H4 (cell line): ENCODE measurements around the gene ZNF513. TPM values are rescaled to one million over a fixed set of nuclear protein-coding genes. Genes with fewer than 3 reads are reported as not detected.

Experiments
- DNase-seq: peaks from one replicate; pipeline ENCODE4 v3.0.0-alpha.2; 2015; ENCODE audit warnings: low spot score
- total RNA-seq: library from RNA; depleted of rRNA; stranded (reverse); fragments of >200 nt; shearing (Covaris generic); gene quantifications from 2 replicates; pipeline ENCODE4 v1.2.3, GENCODE V29; 2014

ZNF513 gene
- total RNA-seq, 1 experiment from 2014 or later, result 2.8 TPM

DNA sequence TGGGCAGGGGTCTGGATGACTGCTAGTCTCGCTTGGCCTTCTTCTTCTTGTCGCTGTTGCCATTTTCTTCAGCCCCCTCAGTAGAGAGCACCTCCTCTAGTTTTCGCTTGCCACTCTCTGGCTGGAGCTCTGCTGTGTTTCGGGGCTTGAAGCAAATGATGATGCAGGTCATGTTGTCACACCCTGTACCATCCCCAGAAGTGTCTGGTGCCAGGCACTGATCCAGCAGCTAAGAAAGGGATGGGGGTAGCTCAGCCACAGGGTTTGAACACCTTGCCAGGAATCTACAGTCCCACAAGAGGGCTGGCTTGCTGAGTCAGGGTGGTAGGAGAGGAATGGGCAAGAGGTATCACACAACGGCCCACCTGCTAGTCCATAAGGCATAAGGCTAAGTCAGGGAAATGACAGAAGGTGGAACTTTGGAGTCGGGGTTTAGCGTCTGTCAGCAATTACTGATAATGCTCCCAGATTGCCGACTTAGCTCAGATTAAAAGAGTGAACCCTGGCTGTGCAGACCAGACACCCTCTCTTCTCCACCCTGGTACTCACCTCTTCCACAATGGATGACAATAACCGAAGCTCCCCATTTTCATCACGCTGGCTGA is 1.1 kb upstream of the ZNF513 start:
- DNase-seq, result no peak

DNA sequence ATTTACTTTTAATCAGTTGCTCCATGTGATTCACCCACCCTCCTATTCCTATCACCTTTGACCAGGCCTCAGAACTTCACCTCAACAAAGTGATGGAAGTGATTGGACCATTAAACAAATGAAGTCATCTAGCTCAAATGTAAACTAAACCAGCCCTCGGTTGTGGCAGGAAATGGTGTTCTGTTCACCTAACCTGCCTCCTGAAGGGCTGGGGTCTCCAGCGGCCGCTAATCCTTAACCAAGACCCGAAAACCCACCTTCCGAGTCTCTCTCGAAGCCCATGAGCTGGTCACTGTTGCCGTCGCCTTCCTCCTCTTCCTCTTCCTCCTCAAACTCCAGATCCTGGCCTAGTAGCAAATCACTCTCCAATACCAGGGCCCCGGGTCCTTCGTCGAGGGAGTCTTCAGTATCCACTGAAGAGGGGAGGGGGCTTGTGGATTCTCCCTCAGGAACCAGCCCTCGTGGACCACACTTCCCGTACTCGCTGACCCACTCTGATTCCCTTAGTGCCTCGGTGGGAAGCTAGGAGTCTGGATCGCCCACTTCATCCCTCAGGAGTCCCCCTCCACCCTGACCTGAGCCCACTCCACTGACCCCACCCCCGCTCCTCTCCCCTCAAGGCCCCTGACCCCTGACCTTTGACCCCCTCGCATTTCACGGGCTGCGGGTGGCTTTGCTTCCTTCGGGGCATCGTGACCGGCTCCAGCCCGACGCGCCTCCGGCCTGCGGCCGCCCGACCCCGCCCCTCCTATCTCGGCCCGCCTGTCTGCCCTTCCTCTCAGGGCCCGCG is 503 bp downstream of the ZNF513 start:
- peak; percentile 39 for DNase-seq

DNA sequence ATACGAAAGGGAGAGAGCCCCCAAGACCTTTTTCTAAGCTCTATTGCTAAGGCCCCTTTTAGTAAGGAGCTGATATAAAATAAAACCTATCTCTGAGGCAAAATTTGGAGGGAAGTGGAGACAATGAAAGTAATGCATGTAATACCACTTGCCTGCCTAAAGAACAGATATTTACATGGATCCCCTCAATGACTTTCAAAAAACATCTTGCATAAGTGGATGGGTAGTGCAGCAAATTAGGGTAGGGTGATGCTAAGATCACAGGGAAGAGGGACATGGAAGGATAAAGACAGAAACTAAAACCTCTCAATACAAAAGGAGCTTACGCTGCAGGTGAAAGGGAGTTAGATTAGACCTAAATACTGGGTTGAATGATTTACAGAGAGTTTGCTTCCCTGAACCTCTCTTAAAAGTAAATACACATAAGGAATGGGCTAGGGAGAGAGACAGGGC is 1.1 kb downstream of the ZNF513 start:
- no peak for DNase-seq

DNA sequence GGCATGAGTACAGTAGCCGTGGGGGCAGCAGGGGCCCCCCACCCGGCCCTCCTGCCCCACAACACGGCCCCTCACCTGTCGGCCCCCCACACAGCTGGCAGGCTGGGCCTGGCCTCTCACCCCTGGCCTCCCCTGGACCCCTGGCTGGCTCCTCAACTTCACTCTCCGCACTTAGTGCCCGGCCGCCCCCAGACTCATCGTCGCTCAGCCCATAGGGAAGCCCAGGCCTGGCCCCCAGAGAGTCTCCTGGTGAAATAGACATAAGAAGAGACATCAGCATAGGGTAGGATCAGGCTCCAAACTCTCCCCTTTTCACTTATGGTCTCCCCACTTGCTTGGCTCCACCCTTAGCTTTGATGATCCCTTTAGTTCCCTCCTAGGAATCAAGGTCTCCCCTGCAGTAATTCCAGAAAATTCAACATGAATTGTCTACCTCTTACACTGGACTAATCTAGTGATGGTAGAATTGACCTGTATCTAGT is 1.7 kb downstream of the ZNF513 start:
- no peak for DNase-seq

DNA sequence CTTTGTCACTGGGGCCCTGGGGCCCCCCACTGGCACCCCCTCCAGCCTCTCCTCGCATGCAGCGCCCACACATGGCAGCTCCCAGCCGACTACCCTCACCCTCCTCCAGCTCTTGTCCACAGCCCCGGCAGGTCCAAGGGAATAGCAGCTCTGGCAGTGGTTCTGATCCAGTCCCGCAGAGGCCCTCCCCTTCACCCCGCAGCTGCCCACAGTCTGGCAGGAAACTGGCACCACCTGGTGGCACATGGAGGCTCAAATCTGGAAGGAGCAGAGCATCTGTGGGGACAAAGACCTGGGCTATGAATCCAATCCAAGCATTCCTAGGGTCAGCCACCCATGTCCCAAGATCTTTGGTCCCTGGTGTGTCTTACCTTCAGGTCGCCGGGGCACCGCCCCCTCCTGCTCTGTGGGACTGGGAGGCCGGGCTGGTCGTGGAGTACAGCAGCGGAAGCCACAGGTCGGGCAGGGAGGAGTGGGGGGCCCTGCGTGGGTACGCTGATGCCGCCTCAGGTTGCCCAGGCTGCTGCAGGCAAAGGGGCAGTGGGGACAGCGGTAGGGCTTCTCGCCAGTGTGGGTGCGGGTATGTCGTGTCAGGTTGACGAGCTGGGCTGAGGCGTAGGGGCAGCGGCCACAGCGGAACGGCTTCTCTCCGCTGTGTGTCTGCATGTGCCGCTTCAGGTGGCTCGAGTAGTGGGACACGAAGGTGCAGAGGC is 2.3 kb downstream of the ZNF513 start:
- no peak for DNase-seq

DNA sequence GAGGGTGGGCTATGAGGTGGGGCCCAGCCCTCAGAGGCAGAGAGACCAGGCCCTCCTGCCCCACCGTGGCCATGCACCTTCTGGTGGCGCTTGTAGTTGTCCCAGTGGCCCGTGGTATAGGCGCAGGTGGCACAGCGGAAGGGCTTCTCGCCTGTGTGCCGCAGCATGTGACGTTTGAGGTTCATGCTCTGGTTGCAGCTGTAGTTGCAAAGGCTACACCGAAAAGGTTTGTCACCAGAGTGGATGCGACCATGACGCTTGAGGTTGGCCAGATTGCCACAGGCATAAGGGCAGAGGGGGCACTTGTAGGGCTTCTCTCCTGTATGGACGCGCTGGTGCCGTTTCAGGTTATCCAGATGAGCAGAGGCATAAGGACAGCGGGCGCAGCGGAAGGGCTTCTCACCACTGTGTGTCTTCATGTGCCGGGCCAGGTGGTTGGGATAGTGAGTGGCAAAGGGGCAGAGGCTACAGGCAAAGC is 2.9 kb downstream of the ZNF513 start:
- DNase-seq, result no peak

DNA sequence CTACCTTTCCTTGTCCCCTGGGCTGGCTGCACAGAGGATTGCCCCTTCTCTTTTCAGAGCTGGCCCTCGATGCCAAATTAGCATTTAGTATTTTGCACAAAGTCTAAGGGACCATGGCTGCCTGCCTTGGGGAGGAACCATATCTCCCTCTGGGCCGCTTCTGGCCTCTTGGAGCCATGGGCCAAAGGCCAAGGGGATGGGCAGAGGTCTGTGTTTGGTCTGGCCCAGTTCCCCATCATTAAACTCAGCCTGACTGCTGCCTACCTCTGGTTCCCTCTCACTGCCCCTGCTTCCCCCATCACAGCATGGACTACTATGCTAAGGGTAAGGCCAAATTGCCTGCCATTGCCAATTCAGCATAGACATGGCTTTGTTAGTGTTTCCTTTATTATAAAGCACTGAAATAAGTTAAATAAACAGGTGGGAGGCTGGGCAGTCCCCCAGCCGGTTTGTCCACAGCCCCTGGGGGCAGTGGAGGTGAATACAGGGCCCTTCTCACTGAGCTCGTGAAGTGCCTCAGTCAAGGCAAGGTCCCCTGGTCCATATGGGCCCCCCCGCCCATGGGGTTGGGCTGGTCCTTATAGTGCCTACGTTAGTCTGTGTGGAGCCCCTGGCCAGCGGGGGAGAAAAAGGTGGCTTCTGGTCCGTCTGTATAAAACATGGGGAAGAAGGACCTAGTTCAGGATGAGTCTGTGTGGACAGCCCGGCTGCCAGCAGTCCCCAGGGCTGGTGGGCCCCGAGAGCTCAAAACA is 3.5 kb downstream of the ZNF513 start:
- DNase-seq, result no peak

DNA sequence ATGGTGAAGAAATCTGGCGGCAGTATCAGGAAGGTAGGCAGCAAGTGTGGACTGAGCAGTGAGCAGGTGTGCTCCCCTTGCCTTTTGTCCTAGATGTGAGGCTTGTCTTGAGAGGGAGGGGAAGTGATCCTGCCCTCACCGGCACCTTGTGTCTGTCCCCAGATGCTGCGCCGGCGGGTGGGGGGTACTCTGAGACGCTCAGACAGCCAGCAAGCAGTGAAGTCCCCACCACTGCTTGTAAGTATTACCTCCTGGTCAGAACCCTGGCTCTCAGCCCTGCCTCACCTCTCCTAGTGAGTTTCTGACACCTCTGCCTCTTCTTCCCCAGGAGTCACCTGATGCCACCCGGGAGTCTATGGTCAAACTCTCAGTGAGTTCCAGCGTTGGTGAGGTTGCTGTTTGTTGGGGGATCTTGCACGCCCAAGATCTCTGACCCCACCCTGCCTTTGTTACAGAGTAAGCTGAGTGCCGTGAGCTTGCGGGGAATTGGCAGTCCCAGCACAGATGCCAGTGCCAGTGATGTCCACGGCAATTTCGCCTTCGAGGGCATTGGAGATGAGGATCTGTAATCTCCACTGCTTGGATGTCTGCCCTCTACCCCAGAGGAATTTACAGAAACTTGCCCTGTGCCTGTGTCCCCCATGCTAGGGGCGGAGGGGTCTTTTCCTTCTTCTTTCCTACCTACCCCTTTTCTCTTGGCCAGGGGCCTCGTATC is 4.2 kb downstream of the ZNF513 start:
- no peak for DNase-seq

DNA sequence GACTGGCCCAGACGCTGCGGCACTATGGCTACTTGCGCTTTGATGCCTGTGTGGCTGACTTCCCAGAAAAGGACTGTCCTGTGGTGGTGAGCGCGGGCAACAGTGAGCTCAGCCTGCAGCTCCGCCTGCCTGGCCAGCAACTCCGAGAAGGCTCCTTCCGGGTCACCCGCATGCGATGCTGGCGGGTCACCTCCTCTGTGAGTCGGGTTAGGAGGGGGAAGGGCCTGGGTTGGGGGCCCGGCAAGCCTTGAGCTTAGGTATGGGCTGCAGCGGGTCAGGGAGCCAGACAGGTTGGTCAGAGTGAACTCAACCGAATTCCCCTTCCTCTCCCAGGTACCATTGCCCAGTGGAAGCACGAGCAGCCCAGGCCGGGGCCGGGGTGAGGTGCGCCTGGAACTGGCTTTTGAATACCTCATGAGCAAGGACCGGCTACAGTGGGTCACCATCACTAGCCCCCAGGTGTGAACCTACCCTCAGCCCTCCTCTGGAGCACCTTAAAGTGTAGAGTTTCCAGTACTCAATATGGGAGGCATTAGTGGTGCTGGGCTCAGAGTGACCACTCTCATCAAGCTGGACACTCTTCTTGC is 4.9 kb downstream of the ZNF513 start:
- DNase-seq, result no peak

DNA sequence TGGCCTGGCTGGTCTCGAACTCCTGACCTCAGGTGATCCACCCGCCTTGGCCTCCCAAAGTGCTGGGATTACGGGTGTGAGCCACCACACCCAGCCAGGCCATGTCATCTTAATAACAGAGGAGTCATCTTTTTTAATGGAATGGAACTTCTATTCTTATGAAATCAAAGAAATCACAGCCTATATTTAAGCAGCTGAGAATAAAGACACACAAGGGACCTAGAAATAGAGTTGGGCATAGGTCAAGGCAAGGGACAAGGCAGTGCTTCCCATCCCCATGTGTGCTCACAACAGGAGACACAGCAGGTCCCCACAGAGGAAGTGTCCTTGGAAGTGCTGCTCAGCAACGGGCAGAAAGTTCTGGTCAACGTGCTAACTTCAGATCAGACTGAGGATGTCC is 7.0 kb downstream of the ZNF513 start:
- DNase-seq, result no peak

DNA sequence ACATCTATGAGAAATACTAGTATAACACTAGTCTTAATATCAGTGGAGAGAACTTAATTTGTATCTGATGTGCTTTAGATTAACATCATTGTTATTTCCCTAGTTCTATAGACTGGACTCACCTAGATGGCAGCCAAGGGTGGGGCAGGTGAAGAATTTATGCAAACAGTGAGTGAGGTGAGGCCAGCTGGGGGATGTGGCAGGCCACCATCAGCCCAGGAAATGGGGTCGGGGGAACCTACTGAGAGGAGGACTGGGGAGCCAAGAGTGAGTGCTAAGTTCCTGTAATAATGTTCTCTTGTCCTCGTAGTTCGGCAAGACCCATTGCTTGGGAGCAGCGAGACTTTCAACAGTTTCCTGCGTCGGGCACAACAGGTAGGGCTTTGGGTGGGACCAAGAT is 7.6 kb downstream of the ZNF513 start:
- no peak for DNase-seq

DNA sequence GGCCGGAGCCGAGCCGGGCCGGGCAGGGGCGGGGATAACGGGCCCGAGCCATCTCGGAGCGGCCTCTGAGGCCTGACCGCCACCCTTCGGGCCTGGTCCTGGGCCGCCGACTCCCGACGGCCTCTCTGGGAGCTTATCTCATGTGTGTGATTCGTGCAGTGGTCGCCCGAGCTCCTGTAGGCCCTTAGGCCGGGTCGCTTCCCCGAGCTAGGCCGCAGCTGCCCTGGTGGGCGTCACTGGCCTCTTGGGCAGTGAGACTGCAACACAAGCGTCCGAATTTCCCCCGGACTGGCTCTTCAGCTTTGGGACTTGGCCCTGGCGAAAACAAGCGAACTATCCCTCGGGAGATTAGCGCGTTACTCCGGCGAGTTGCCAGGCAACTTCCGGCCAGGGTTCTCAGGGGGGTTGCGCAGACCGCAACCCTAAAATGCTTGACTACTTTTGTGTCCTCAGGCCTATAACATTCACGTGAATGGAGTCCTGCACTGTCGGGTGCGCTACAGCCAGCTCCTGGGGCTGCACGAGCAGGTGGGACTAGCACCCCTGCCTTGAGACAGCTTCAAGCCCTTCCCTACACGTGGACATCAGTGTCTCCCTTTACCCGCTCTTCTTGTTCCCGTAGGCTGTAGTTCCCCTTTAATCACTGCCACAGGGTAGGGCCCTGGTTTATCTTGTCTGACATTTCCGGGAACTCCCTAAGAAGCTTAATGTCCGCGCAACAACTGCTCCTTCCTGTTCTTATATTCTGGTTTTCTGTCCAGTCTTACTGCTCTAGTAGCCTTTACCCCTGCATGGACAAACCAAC is 9.5 kb downstream of the ZNF513 start:
- DNase-seq, result no peak

DNA sequence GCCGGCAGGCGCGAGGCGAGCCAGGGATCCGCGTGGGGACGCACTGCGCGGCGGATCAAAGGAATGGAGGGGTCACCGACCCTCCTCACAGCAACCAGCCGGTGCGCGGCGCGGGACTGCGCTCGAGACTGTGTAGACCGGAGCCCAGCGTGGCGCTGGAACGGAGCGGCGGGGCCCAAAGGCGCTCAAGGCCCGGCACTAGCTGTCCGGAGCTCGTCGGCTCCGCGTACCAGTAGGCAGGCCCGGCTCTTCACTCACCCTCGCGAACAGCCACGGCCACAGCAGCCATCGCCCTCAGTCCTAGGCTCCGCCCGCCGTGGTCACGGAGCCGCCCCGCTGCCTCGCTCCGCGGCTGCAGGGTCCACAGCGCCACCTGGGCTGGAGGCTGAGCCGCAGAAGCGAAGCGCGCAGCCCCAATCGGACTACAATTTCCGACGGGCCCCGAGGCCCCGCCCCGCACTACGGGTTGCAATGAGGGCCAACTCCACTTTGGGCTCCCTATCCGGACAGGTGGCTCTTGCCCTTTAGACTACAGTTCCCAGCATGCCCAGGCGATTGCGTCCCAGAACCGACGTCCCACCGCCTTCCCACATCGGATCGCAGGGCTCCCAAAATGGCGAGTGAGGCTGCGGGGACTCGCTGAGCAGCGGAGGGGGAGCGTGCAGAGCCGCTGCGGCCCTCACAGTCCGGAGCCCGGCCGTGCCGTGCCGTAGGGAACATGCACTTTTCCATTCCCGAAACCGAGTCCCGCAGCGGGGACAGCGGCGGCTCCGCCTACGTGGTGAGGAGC is 10.3 kb downstream of the ZNF513 start, which contains the start of the genes EIF2B4 and SNX17:
Gene EIF2B4, minus strand, starts transcription at position 313 of the 790 bp plus-strand sequence. Its CDS starts 24 bp downstream, at position 289.
Gene SNX17, plus strand, starts transcription at position 591 of the 790 bp plus-strand sequence. Its CDS starts 128 bp downstream, at position 719.
- peak; percentile 95 for DNase-seq

DNA sequence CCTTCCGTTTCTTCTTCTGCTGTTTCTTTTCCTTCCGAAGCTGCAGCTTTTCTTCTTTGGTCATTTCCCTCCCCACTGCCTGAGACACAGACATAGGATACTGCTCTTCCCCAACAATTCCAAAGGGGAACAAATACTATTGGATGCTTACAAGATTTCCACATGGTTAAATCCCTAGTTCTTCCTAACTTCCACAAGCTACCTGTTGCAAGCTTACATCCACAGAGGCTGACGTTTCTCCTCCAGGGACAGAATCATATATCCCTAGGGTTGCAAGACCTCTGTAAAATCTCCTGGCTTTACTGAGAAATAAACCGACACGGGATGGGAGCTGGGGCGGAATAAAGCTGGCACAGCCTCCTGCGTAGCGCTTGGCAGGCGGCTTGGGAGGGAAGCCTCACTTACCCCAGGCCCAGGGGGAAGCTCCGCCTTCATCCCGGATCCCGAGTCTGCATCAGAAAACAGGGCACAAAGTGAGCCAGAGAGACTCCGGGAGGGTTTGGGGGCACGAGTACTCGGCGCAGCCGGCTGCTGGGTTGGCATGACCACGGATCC is 11.0 kb downstream of the ZNF513 start:
- no peak for DNase-seq

DNA sequence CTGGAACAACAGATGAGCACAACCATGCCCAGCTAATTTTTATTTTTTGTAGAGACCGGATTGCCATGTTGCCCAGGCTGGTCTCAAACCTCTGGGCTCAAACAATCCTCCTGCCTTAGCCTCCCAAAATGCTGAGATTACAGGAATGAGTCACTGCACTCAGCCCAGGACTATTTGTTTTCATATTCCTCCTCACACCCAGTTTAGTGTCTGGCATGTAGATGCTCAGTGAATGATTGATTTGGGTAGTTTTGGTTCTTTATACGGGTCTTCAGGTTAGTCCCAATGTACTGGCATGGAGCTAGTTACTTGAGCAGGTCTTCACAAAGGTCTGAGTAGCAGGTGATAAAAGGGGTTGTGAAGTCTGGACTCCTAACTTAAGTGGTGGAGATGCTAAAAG is 16.6 kb downstream of the ZNF513 start:
- no peak for DNase-seq

DNA sequence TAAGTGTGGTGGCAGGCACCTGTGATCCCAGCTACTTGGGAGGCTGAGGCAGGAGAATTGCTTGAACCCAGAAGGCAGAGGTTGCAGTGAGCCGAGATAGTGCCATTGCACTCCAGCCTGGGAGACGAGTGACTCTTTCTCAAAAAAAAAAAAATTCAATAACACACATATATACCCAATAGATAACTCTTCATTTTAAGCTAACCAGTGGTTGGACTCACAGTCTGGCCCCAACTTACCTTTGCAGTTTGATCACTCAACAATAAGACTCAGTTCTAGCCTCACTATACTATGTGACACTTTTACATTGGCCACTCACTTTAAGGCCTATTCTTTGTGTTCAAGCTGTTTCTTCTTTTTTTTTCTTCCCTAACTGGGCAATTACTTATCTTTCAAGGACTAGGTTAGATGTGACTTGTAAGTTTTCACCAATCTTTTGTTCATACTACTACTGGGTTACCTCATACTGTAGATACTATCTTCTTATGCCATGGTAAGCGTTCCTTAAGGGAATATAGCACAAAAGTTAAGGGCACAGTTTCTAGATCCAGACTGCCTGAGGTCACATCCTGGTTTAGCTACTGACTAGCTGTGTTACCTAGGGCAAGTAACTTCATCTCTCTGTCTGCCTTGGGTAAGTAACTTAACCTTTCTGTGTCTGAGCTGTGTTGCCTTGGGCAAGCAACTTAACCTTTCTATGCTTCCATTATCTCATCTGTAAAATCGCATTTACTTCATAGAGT is 17.7 kb downstream of the ZNF513 start:
- no peak for DNase-seq

DNA sequence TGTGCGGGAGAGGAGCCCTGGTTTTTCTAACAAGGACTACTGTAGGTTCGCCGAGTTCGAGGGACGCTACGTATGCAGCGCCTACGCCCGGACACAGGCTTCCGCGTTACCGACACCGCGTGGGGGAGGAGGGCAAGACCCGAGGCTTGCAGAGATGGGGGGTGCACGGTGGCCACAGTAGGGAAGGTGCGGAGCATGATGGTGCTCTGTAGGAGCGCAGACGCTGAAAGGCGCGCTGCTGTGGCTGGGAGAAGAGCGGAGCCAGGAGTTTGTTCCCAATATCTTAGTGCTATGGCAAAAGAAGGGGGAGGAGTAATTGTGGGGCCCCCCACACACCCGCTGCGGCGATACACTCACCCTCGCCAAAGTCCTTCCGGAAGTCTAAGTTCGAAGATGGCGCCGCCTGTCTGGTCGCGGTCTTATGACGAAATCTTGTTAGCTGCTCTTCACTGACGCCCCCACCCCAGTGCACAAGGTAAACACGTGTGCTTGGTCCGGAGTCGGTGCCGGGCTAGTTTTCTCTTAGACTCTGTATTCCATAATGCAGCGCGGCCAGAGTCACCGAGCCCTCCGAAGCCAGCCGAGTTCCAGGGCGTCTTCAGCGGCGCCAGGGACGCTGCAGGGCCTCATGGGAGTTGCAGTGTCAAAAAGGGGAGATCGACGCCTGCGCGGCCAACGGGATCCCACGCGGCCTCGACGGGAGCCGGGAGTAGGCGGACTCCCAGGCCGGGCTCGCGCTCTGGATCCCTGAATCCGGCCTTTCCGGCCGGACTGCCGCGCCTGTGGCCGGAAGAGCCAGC is 24.0 kb downstream of the ZNF513 start, which contains the start of gene GTF3C2:
Gene GTF3C2, minus strand, starts transcription at position 383 of the 800 bp plus-strand sequence. CDS start 13,210 bp downstream, outside the sequence.
- DNase-seq, result peak; percentile 91
